ENCODE measurements around the gene SYNDIG1.

- no peak for TF ChIP-seq CTCF (IDR thresholded peaks at IDR 0.05)
- TF ChIP-seq POLR2A (IDR thresholded peaks at IDR 0.05): no peak
- TF ChIP-seq EP300 (IDR thresholded peaks at IDR 0.05): no peak
Observed at GRCh38 chr20:24628985-24629384, 159.6 kb downstream of the SYNDIG1 start.

Data from tibial nerve (tissue), 4 donors.